ENCODE data around the gene GRIN3A.

The GRIN3A gene

DNA sequence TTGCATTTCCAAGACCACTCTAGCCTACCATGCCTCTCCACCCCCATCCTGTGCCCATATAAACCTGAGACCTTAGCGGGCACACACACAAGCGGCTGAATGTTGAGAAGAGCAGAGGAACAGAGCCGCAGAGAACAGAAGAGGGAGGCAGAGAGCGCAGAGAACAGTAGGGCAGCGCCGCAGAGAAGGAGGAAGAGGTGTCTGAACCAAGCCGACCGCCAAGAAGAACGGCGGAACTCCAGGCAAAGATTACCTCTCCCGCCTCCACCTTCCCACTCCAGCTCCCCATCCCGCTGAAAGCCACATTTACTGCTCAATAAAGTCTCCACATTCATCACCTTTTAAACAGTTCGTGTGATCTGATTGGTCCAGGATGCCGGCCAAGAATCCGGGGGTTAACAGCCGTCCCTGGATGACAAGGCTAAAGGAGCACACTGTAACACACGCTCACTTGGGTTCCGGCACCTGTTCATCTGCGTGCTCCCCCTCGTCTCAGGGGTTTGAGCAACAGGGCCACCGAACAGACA, 33.2 kb downstream of the GRIN3A start:
- DNase-seq (ENCODE audit: low spot score), result peak; percentile 57

DNA sequence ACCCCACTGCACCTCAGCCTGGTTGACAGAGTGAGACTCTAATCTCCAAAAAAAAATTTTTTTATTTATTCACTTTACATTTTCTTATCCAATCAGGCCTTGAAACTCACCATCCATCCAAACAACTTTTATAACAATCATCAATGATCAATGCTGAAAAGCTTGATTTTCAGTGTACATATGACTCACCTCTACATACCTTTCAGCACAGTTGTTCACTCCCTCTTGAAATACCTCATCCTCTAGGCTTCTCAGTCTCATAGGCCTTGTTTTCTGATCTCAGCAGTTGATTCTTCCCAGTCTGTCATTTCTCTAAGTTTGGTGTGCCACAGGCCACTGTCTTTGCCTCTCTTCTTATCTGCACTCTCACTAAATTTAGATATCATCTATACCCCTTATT, 36.2 kb downstream of the GRIN3A start:
- peak; percentile 55 for DNase-seq (ENCODE audit: low spot score)

DNA sequence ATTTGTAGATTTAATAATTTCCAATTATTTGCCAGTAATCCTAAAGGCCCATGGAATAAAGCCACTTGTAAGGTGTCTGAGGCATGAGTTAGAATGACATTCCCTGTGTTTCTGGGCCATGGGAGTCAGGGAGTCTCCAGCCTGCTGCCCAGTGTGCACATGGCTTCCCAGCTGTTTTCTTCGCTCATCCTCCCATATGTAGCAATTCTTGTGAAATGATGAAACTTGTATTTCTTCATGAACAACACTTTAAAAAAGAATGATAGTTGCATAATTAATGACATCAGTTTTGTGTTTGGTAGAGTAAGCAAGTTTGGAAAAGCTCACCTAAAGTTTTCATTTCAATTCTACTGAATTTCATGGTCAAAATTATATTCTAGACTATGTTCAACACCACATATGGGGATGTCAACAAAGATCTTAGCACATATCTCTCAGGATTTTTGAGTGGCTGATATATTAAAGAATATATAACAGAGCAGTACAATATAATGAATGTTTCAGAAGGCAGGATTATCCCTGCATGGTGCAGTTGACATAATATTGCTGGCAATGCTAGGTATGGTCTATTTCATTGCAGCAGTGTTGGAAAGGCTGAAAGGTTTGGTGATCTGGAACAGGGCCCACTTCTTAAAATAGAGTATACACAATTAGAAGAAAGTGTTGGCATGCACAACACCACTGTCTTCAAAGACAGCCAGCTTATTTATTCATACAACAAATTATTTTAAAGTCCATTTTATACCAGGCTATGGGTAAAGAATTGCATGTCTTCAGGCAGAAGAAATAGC, 44.7 kb downstream of the GRIN3A start:
- no peak for DNase-seq (ENCODE audit: low spot score)

DNA sequence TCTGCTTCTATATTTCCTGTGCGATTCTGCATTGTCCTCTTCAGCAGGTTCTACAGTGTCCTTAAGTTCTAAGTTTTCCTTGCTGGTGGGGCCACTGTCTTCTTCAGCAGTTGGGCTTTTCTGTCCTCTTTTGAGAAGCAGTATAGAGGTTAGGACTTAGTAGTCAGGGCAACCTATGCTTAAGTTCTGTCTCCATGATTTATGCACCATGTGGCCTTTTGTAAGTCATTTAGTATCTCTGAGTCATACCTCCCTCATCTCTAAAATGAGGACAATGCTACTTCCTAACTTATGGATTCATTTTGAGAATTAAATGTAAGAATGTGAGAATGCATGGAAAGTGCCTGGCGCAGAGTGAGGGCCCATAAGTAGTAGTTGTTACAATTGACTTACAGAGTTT, 46.8 kb downstream of the GRIN3A start:
- DNase-seq (ENCODE audit: low spot score), result no peak

DNA sequence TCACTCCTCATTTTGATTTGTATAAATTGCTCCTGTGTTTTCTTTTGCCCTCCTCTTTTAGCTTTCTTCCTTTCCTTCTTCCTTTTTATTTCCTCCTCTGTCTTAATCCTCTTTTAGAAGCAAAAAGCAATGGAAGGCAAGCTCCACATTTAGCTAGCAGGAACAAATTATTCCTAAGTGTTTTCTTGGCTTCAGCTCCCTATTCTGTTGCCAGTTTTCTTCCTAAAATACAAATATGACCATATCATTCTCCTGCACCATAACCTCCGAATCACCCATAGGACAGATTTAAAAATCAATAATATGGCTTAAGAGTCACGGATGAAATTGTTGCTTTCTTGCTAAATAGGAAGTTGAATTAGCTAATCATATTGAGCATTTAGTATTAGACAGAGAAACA, 49.4 kb downstream of the GRIN3A start:
- no peak for DNase-seq (ENCODE audit: low spot score)

DNA sequence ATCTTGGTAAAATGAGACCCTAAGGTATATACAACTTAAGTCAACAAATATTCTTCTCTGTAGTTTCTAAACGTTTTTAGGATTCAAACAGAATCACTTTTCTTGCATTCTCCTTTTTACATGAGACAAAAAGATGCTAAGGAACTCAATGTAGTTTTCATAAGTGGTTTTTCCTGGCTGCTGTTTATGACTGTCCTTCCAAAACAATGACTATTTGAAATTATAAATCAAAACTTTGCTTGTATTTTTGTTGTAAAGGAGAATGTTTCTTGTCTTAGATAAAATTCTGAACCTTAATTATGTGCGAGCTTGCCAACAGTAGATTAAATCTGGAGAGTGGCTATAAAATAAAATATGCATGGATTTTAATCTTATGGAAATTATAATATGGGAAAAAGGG, 53.8 kb downstream of the GRIN3A start:
- no peak for DNase-seq (ENCODE audit: low spot score)

DNA sequence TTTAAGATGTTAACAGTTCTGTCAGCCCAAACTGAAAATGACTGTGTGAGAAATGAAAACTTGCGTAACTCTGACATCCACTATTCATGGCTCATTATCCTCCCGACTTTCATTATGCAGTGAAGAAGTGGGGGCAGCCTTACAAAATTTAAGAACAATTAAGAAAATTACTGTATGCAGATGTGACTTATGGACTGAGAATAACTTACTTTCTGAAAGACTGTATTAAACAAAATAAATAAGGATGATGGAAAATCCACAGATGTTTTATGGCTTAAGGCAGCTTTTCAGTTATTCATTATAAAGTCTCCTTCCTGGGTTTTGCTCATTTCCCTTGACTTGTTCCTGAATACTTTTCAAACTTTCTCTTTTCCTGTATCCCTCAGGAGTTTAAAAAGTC, 55.2 kb downstream of the GRIN3A start:
- DNase-seq (ENCODE audit: low spot score), result no peak

DNA sequence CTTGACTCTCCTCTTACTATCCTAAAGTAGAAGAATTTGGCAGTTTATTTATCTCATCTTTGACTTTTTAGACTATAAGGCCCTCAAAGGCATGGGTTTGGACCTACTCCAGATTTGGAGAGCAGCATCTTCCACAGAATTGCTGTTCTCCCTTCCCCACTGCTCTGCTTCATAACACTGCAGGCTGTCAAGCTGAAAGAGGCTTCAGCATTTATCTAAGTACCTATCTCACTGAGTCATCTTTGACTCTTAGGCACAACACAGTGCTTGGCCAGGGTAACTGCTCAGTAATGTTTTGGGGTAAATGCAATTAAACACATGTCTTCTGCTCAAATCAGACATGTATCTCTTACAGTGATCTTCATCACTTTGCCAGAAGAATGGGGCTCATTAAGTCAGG, 60.6 kb downstream of the GRIN3A start:
- no peak for DNase-seq (ENCODE audit: low spot score)

DNA sequence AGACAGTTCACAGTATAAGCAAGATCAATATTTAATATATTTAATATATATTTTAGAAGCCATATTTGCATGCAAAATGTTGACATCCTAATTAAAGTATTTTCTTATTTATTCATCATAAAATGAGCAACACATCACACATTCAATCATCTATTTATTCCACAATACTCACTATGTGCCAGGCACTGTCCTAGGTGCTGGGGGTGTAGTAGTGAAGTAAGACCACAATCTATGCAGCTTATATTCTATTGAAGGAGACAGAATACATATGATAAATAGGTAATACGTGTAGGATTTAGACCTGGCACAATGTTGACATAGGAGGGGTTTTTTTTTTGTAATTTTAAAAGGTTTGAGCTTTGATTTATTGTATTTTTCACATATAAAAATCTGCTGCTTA, 63.1 kb downstream of the GRIN3A start:
- no peak for DNase-seq (ENCODE audit: low spot score)

DNA sequence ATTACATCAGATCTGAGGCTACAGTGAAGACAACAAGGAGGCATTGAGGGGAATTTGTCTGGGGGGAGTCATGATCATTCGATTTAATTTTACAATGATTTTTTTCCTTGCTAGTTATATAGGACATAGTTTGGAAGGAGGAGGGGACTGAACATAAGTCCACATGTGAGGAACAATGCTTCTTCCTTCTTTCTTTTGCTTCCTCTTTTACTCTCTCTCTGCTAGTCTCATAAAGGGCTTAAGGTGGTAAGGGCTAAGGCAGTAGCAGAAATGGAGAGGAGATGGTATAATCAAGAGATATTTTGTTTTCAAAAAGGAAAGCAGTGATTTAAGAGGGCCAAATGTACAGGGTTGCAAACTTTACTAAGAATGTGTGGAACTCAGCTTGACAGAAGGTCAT, 64.3 kb downstream of the GRIN3A start:
- no peak for DNase-seq (ENCODE audit: low spot score)

DNA sequence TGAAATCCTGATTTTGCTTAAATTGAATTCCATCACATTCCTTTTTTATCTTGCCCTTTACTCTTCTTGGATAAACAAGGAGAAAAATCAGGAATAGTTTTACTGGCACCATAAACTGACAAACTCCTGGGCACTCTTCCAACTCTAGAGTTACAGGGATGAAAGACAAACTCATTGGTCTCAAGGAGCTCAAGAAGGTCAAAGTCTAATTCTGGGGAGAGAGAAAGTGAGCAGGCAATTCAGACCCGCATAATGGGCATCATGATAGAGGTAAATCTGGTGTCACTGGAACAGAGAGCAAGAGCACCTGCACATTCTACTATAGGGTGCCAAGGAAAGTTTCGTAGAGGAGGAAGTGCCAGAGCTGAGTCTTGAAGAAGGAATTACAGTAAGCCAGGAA, 64.8 kb downstream of the GRIN3A start:
- DNase-seq (ENCODE audit: low spot score), result no peak

DNA sequence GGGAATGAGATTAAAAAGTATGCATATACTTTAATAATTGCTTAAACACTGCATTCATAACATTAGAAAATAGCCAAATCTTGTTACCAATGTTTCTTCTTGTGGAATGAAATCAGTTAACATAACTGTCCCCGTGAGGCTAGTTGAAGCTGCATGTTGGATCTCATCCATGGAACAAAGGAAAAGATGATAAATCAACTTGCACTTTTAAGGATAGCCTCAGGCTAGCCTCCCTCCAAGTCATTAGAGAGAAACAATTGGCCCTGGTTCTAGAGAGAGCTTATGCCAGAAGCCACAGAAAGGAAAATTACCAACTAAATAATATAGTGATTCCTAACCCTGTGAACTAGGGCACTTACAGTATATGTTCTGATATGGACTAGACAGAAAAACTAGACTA, 66.9 kb downstream of the GRIN3A start:
- no peak for DNase-seq (ENCODE audit: low spot score)

DNA sequence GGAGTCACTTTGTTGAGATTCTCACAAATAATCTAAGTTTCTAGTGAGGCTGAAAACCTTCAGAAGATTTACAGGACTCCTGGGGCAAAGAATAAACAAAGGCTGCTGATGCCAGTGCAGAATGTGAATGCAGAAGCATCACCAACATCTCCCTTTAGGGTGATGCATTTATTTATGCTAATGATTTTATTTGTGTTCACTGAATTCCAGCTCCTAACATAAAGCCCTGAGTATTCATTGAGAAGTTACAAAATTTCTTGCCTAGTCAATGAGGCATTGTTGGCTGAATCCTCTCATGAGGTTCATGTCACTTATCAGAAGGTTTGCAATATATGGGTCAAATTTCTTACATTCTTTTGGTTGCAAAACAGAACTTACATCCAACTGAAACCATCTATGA, 70.0 kb downstream of the GRIN3A start:
- DNase-seq (ENCODE audit: low spot score), result no peak

DNA sequence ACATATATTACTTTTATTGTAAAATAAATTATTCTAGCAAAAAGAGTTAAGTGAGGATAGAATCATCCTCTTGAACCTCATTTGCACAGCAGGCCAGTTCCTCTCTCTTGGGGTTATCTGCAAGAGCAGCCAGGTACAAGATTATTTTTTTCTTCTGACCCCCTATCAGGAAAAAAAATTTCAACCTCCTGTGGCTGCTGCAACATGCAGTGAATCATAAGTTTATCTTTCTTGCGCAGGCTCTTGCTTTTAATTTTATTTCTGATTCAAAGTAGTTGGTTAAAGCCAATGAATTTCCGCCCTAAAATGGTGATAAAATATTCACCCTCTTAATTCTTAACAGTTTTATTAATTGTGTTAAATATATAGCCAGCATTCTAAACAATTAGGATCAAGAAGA, 74.0 kb downstream of the GRIN3A start:
- DNase-seq (ENCODE audit: low spot score), result no peak

DNA sequence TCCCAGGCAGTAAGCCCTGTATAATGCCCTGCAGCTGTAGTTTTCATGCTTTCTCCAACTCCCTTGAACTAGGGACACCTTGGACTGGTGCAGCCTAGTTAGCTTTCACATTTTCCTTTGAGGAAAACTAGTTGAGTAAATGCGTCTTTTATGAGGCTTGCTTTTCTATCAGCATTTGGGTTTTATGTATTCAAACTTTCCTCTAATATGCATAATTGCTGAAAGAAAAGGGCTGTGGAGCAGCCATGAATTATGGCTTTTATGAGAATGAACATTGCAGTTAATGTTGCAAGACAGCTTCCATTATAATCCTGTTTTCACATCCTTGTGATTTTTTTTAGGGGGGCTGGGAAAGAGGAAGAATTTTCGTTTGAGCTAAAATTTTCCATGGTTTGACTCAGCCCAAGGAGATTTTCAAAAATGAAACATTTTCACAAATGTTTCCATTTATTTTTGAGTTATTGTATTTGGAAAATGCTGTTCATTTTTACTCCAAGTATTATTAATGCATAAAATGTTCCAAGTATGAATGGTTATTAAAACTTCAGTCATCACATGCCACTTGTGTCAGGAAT, 85.8 kb downstream of the GRIN3A start:
- no peak for DNase-seq (ENCODE audit: low spot score)

DNA sequence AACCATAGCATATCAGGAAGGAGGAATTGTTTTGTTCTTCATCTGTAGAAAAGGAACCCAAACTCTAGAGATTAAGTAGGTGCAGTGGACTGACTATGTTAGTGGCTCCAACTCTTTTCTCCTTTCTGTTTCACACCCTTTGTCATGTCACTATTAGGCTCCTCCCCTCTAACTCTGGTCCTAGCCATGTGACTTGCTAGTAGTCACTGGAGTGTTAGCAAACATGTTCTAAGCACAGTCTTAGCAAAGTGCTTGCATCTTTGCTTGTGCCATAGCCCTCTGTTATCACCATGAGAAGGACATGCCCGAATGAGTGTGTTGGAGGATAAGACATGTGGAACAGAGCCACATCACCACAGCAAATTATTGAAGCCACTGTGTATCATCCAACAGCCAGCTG, 88.3 kb downstream of the GRIN3A start:
- no peak for DNase-seq (ENCODE audit: low spot score)

DNA sequence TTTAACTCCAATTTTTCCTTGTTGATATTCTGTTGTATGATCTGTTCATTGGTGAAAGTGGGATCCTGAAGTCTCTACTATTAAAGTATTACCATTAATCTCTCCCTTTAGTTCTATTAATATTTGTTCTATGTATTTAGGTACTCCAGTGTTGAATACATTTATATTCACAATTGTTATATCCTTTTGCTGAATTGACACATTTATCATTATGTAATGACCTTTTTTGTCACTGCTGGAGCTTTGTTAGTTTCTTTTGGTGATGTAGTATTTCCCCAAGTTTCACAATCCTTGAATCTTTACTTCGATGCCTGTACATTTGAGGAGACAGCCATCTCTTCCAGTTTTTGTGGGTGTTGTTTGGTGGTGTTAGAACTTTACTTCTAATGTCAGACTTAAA, 90.0 kb downstream of the GRIN3A start:
- DNase-seq (ENCODE audit: low spot score), result no peak

DNA sequence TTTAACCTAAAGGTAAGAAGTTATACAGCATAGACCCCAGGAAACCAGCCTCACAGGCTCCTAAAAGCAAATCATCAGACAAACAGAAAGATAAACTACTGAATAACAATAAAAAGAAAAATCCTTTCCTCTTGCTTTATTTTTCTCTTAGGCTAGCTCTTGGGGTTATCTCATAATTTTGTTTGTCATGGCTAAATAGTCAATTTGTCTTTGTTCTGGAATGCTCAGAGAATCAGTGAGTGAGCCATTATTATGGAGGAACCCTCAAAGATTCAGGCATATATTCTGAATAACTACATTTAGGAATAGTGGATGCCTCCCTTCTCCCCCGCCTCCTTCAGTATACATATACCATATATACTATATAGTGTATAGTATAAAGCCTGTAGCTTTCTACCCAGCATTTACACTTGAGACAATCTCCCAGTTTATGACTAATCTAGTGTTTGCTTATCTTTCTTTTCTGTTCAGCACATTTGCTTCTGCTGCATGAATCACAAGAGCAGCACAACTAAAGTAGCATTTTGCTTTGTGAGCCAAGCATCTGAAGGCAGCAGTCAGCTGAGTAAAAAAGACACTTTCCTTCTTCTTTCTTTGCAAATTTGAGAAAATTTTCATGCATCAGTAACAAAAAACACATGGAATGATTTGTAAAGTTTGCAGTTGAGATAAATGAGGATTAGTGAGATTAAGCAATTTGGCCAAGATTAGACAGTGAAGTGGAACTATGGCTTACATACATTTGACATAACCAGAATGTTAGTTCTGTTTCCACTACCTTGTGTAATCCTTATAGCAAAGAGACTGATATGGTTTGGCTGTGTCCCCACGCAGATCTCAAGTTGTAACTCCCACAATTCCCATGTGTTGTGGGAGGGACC, 98.4 kb downstream of the GRIN3A start:
- no peak for DNase-seq (ENCODE audit: low spot score)

DNA sequence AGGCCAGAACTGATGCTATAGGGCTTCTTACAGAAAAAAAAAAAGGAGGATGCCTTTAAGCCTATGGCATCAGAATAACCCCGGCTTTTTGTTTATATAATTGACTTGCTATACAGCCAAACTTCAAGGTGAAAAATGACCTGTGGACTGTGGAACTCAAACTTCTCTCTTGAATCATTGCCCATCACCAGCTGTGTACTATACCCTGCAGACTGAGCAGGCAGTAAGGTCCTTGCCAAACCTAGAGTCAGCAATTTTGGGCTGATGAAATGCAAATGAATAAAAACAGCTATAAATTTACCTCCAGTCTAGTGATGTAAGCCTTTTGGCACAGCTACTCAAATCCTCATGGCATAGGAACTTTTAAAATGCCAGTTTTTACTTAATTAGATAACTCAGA, 99.1 kb downstream of the GRIN3A start:
- no peak for DNase-seq (ENCODE audit: low spot score)

DNA sequence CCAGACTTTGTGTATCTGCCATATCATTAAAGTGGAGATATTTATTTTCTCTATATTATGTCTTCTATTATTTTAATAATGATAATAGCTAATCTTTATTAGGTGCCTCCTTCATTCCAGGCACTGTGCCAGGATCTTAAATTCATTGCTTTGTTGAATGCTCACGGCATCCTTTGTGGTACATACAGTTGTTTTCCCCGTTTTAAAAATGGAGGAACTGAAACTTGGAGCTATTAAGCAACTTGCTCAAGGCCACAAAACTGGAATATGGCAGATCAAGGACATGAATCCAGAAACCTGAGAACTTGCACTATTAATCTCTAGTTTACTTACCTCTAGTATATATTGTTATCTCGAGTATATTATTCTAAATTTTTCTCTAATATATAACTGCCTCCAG, 102.2 kb downstream of the GRIN3A start:
- no peak for DNase-seq (ENCODE audit: low spot score)

DNA sequence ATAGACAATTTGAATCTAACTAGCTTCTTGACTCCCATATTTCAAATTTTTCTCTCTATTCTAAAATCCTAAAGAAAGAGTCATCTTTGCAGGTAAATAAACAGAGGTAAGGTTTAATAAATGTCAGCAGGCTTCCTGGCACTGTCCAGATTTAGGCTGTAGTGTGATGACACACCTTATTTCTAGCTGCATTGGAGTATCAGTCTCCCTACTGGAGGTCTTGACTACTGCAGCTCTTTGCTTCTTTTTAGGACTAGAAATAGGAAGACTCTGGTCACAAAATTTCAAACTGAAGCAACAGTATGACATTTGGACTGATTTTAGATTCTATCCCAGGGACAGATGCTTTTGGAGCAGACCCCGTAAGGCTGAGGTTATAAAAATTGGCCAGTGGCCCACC, 103.0 kb downstream of the GRIN3A start:
- no peak for DNase-seq (ENCODE audit: low spot score)

DNA sequence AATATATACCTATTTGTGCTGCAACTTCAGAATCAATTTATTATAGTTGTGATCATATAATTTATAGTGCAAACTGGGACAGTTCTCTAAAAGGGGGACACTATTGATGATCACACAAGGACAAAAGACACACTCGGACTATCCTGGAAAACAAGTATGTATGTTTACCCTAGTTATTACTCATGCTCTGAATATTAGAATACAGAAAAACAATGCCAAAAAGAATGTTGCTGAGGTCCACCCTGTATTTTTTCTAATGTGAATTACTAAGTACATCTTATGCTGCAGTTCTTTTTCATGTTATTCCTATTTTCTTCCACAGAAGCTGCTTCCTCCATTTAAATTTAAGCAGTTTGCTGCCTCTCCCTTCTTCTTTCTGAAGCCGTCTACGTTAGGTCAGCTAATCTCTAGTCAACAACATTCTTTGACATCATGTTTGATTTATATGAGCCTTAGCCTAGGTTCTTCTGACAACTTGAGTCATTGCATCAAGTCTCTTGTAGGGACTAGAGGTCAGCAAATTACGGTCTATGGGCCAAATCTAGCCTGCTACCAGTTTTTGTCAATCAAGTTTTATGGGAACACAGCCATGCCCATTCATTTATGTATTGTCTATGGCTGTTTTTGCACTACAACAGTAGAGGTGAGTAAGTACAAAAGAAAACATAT, 103.6 kb downstream of the GRIN3A start:
- no peak for DNase-seq (ENCODE audit: low spot score)

All from kidney tubule cell (primary cell).